HCT116 (cell line): Measurements from ENCODE around the gene ALK. TPM values are rescaled to one million over a fixed set of nuclear protein-coding genes. Genes with fewer than 3 reads are reported as not detected.

ENCODE experiments used
- ATAC-seq: fragments of 200-7000 bp; cut with Tn5 transposase; 2 replicates; pipeline ENCODE4 v1.9.1; 2020; ENCODE audit warnings: mild to moderate bottlenecking, moderate library complexity
- BruUV-seq: library from RNA; stranded (reverse); fragments of 400-500 nt; replicated peaks from 2 replicates; lab custom pipeline; 2021; lab: Mats Ljungman, UMichigan
- CTCF ChIA-PET: fragments of 300-600 bp; sonication (Branson Sonifier 250); formaldehyde crosslinking; loops from one replicate; lab custom pipeline; 2021; ENCODE audit warnings: antibody characterized with exemption; lab: Charles Lee
- POLR2A ChIA-PET: fragments of 300-600, 350-600 bp; sonication (Branson Sonifier 250); formaldehyde crosslinking; loops from one replicate; lab custom pipeline; 2021; ENCODE audit warnings: antibody characterized with exemption; lab: Charles Lee
- RAD21 ChIA-PET, 2 experiments: fragments of 300-600 bp; sonication (Branson Sonifier 250); formaldehyde crosslinking; loops; one replicate each; lab custom pipeline; 2023; ENCODE audit warnings: low total read pairs in 2 of 2; ENCODE audit not compliant: uncharacterized antibody in 2 of 2, unreplicated experiment in 2 of 2, low non-redundant PET in 1 of 2; lab: Charles Lee
- DNase-seq: peaks from one replicate; pipeline ENCODE4 v3.0.0-alpha.2; 2010; ENCODE audit warnings: low read depth, low spot score
- H2AFZ ChIP-seq: fragments of 200-600 bp; shearing (Covaris generic), sonication (generic); 2 replicates; pipeline ENCODE4 v1.6.1; 2017; ENCODE audit warnings: low read depth, mixed run types, mixed read lengths, antibody characterized with exemption, low read length; ENCODE audit not compliant: poor library complexity, severe bottlenecking
- H3K27ac ChIP-seq: 2 replicates; pipeline ENCODE4 v1.5.1; 2012; ENCODE audit warnings: low read depth, low read length
- H3K27me3 ChIP-seq: fragments of 200-600 bp; sonication (generic); 2 replicates; pipeline ENCODE4 v1.6.1; 2016; ENCODE audit warnings: mixed run types, low read length, mixed read lengths; ENCODE audit not compliant: insufficient read depth
- H3K36me3 ChIP-seq, 2 experiments: fragments of 200-500 bp in 1 of 2; fragments of 200-600 bp in 1 of 2; sonication (Bioruptor generic) in 1 of 2; sonication (generic) in 1 of 2; 2 replicates each; pipeline versions ENCODE4 v1.5.1 to v1.6.1; 2014 to 2016; ENCODE audit warnings: low read length in 2 of 2, inconsistent platforms in 1 of 2, mixed read lengths in 1 of 2, mixed run types in 1 of 2; ENCODE audit not compliant: insufficient read depth in 2 of 2, control insufficient read depth in 1 of 2
- H3K4me1 ChIP-seq, 2 experiments: fragments of 200-600 bp in 1 of 2; sonication (generic) in 1 of 2; 2 replicates each; pipeline versions ENCODE4 v1.5.1 to v1.6.1; 2012 to 2017; ENCODE audit warnings: low read length in 2 of 2, inconsistent platforms in 1 of 2, mild to moderate bottlenecking in 1 of 2, mixed read lengths in 1 of 2, mixed run types in 1 of 2, moderate library complexity in 1 of 2; ENCODE audit not compliant: insufficient read depth in 2 of 2, control insufficient read depth in 1 of 2
- H3K4me2 ChIP-seq: fragments of 200-600 bp; sonication (generic); 2 replicates; pipeline ENCODE4 v1.6.1; 2017; ENCODE audit warnings: mixed run types, low read length, mixed read lengths
- H3K4me3 ChIP-seq, 2 experiments: fragments of 200-600 bp in 1 of 2; sonication (generic) in 1 of 2; replicated peaks in 1 of 2; 2 replicates each; pipeline ENCODE4 v1.5.1; 2011 to 2016; ENCODE audit warnings: low read length in 2 of 2, control low read depth in 1 of 2, low read depth in 1 of 2, mild to moderate bottlenecking in 1 of 2, mixed read lengths in 1 of 2, mixed run types in 1 of 2
- H3K79me2 ChIP-seq: fragments of 200-600 bp; sonication (generic); 2 replicates; pipeline ENCODE4 v1.6.1; 2017; ENCODE audit warnings: mild to moderate bottlenecking, mixed run types, low read length, moderate library complexity, mixed read lengths; ENCODE audit not compliant: insufficient read depth
- H3K9ac ChIP-seq: fragments of 200-600 bp; sonication (generic); 2 replicates; pipeline ENCODE4 v1.6.1; 2016; ENCODE audit warnings: low read length, mixed read lengths
- H3K9me2 ChIP-seq: fragments of 200-600 bp; sonication (generic), shearing (Covaris generic); 2 replicates; pipeline ENCODE4 v1.6.1; 2017; ENCODE audit warnings: mixed run types, mild to moderate bottlenecking, moderate library complexity; ENCODE audit not compliant: insufficient read depth
- H3K9me3 ChIP-seq, 2 experiments: fragments of 200-500 bp in 1 of 2; fragments of 200-600 bp in 1 of 2; sonication (Bioruptor generic) in 1 of 2; sonication (generic) in 1 of 2; 2 replicates each; pipeline ENCODE4 v1.6.1; 2014 to 2017; ENCODE audit warnings: low read length in 2 of 2, mixed read lengths in 2 of 2, inconsistent platforms in 1 of 2, low read depth in 1 of 2, mild to moderate bottlenecking in 1 of 2, mixed run types in 1 of 2, moderate library complexity in 1 of 2; ENCODE audit not compliant: control insufficient read depth in 1 of 2, insufficient read depth in 1 of 2
- H4K20me1 ChIP-seq: fragments of 200-600 bp; sonication (generic), shearing (Covaris generic); 2 replicates; pipeline ENCODE4 v1.6.1; 2017; ENCODE audit warnings: mixed run types, mild to moderate bottlenecking, moderate library complexity; ENCODE audit not compliant: insufficient read depth
- CBX3 ChIP-seq: IDR thresholded peaks from 2 replicates; pipeline ENCODE4 v1.6.1; 2012; ENCODE audit warnings: low read depth
- CEBPB ChIP-seq: IDR thresholded peaks from 2 replicates; pipeline ENCODE4 v1.6.1; 2012; ENCODE audit warnings: low read depth
- CTCF ChIP-seq, 3 experiments: fragments of 200-600 bp in 1 of 3; sonication (generic) in 1 of 3; IDR thresholded peaks in 2 of 3; conservative IDR thresholded peaks in 1 of 3; 2 replicates each; pipeline ENCODE4 v1.5.1; 2012 to 2017; ENCODE audit warnings: low read depth in 2 of 3, low read length in 2 of 3, antibody characterized with exemption in 1 of 3, borderline replicate concordance in 1 of 3, control low read depth in 1 of 3, mild to moderate bottlenecking in 1 of 3, mixed read lengths in 1 of 3, mixed run types in 1 of 3, moderate library complexity in 1 of 3; ENCODE audit not compliant: insufficient read depth in 1 of 3
- EGR1 ChIP-seq: IDR thresholded peaks from 2 replicates; pipeline ENCODE4 v1.6.1; 2012; ENCODE audit warnings: low read depth
- ELF1 ChIP-seq: IDR thresholded peaks from 2 replicates; pipeline ENCODE4 v1.6.1; 2012; ENCODE audit warnings: low read depth, borderline replicate concordance
- EZH2 ChIP-seq: fragments of 200-600 bp; sonication (generic); IDR thresholded peaks from 2 replicates; pipeline ENCODE4 v1.6.1; 2017; ENCODE audit warnings: antibody characterized with exemption, mixed run types
- EZH2phosphoT487 ChIP-seq: fragments of 200-600 bp; IDR thresholded peaks from 2 replicates; pipeline ENCODE4 v1.6.1; 2018; ENCODE audit warnings: antibody characterized with exemption, borderline replicate concordance
- FOSL1 ChIP-seq: IDR thresholded peaks from 2 replicates; pipeline ENCODE4 v1.6.1; 2012; ENCODE audit warnings: low read depth
- JUND ChIP-seq: IDR thresholded peaks from 2 replicates; pipeline ENCODE4 v1.6.1; 2012
- MAX ChIP-seq: IDR thresholded peaks from 2 replicates; pipeline ENCODE4 v1.6.1; 2012
- POLR2A ChIP-seq: IDR thresholded peaks from 2 replicates; pipeline ENCODE4 v1.7.0; 2011; ENCODE audit warnings: borderline replicate concordance; ENCODE audit not compliant: insufficient read depth, insufficient read length; ENCODE audit errors: extremely low read depth
- POLR2AphosphoS5 ChIP-seq: IDR thresholded peaks from 2 replicates; pipeline ENCODE4 v1.6.1; 2011; ENCODE audit warnings: mild to moderate bottlenecking, low read depth, low read length, moderate library complexity
- RAD21 ChIP-seq: IDR thresholded peaks from 2 replicates; pipeline ENCODE4 v1.6.1; 2012; ENCODE audit warnings: low read depth, mild to moderate bottlenecking
- REST ChIP-seq: IDR thresholded peaks from 2 replicates; pipeline ENCODE4 v1.6.1; 2012; ENCODE audit warnings: low read depth
- SIN3A ChIP-seq: IDR thresholded peaks from 2 replicates; pipeline ENCODE4 v1.6.1; 2012; ENCODE audit warnings: low read depth
- SP1 ChIP-seq: IDR thresholded peaks from 2 replicates; pipeline ENCODE4 v1.6.1; 2012; ENCODE audit warnings: low read depth
- SRF ChIP-seq: IDR thresholded peaks from 2 replicates; pipeline ENCODE4 v1.6.1; 2012; ENCODE audit warnings: low read depth
- TCF7L2 ChIP-seq: IDR thresholded peaks from 2 replicates; pipeline ENCODE4 v1.7.0; 2011; ENCODE audit warnings: borderline replicate concordance, inconsistent platforms; ENCODE audit not compliant: insufficient read depth, insufficient read length; ENCODE audit errors: extremely low read depth
- ZBTB33 ChIP-seq: IDR thresholded peaks from 2 replicates; pipeline ENCODE4 v1.6.1; 2011; ENCODE audit warnings: mild to moderate bottlenecking, low read length, moderate library complexity; ENCODE audit not compliant: insufficient replicate concordance; ENCODE audit errors: extremely low read depth
- ZFX ChIP-seq: fragments of 450-650 bp; IDR thresholded peaks from 2 replicates; pipeline ENCODE4 v1.6.1; 2017
- intact Hi-C: fragments of 100-400 bp; cut with micrococcal nuclease; formaldehyde crosslinking; loops from 2 replicates; pipeline ENCODE4 v1.10.0; 2022
- total RNA-seq: library from RNA; stranded (reverse); gene quantifications from one replicate; pipeline ENCODE4 v1.2.1, GENCODE V29; 2021; ENCODE audit not compliant: unreplicated experiment

ALK gene
- total RNA-seq, 1 experiment from 2014 or later, result not detected

- H2AFZ ChIP-seq, result no peak overlapping the region
- RAD21 ChIA-PET, result no interaction called here
- ATAC-seq (no peak), DNase-seq (no peak)
- no peaks in the 10 kb centered on the region for H4K20me1 ChIP-seq
- H3K4me2 ChIP-seq, result no peak overlapping the region
- BruUV-seq, result no TSS peak
- H3K4me1 ChIP-seq, result no peaks in the 10 kb centered on the region
- peaks cover 44% of the 10 kb centered on the region for H3K27me3 ChIP-seq
- no peak overlapping the region for H3K27ac ChIP-seq
- TF ChIP-seq CBX3 (no peak), ELF1 (no peak), RAD21 (no peak), SP1 (no peak), CTCF (IDR thresholded peaks at IDR 0.05 in 2 of 3, conservative IDR thresholded peaks at IDR 0.05 in 1 of 3; ENCODE audit: borderline replicate concordance in 1 of 3, insufficient read depth in 1 of 3, low read depth in 2 of 3, low read length in 2 of 3) (no peak), EGR1 (no peak), EZH2 (no peak), MAX (no peak), ZFX (no peak), SIN3A (no peak), REST (no peak), POLR2AphosphoS5 (no peak), ZBTB33 (no peak), EZH2phosphoT487 (no peak), CEBPB (no peak), JUND (no peak), TCF7L2 (no peak), FOSL1 (no peak), SRF (no peak), POLR2A (no peak)
- H3K79me2 ChIP-seq, result no peaks in the 10 kb centered on the region
- no peak overlapping the region for H3K9ac ChIP-seq
- CTCF ChIA-PET, result no interaction called here
- H3K4me3 ChIP-seq, result no peak overlapping the region
- H3K36me3 ChIP-seq, result no peaks in the 10 kb centered on the region
- no peaks in the 10 kb centered on the region for H3K9me3 ChIP-seq
- H3K9me2 ChIP-seq, result no peaks in the 10 kb centered on the region
- intact Hi-C loops, result no loop called here
- POLR2A ChIA-PET, result no interaction called here
Measured at GRCh38 chr2:29702276-29702675, 219.1 kb downstream of the ALK start.
